Mesendoderm (in vitro differentiated cells): ENCODE data around the gene LASP1. TPM values are rescaled to one million over a fixed set of nuclear protein-coding genes. Genes with fewer than 3 reads are reported as not detected.
A peak's percentile ranks its signal among the peaks of the same experiment; 100 is the strongest.

Experiments used
- DNase-seq: peaks from one replicate; pipeline ENCODE4 v3.0.0; 2013
- H2AK5ac ChIP-seq: 2 replicates; pipeline ENCODE4 v1.6.1; 2013; ENCODE audit warnings: low read length, inconsistent platforms
- H2BK120ac ChIP-seq: 2 replicates; pipeline ENCODE4 v1.6.1; 2013; ENCODE audit warnings: low read depth, mild to moderate bottlenecking, low read length, moderate library complexity, mixed read lengths
- H2BK15ac ChIP-seq: replicated peaks from 2 replicates; pipeline ENCODE4 v1.6.1; 2013; ENCODE audit warnings: low read depth, mild to moderate bottlenecking, moderate library complexity
- H2BK5ac ChIP-seq: 2 replicates; pipeline ENCODE4 v1.6.1; 2013; ENCODE audit warnings: low read length, inconsistent platforms
- H3K18ac ChIP-seq: 2 replicates; pipeline ENCODE4 v1.6.1; 2013; ENCODE audit warnings: mild to moderate bottlenecking, low read length, mixed read lengths
- H3K23ac ChIP-seq: one replicate; pipeline ENCODE4 v1.6.1; 2013; ENCODE audit warnings: low read length
- H3K27ac ChIP-seq: 2 replicates; pipeline ENCODE4 v1.5.1; 2013; ENCODE audit warnings: low read depth, mild to moderate bottlenecking, inconsistent platforms, low read length, moderate library complexity
- H3K27me3 ChIP-seq: 2 replicates; pipeline ENCODE4 v1.6.1; 2013; ENCODE audit warnings: low read length, control low read depth, mild to moderate bottlenecking, inconsistent platforms; ENCODE audit not compliant: insufficient read depth, poor library complexity
- H3K36me3 ChIP-seq: 2 replicates; pipeline ENCODE4 v1.6.1; 2013; ENCODE audit warnings: low read length, inconsistent platforms; ENCODE audit not compliant: control insufficient read depth, insufficient read depth
- H3K4ac ChIP-seq: one replicate; pipeline ENCODE4 v1.6.1; 2013; ENCODE audit warnings: low read depth, mild to moderate bottlenecking, low read length, moderate library complexity
- H3K4me1 ChIP-seq: 2 replicates; pipeline ENCODE4 v1.6.1; 2013; ENCODE audit warnings: low read depth, low read length, inconsistent platforms; ENCODE audit not compliant: control insufficient read depth
- H3K4me2 ChIP-seq: 2 replicates; pipeline ENCODE4 v1.6.1; 2013; ENCODE audit warnings: low read length
- H3K4me3 ChIP-seq: 2 replicates; pipeline ENCODE4 v1.5.1; 2013; ENCODE audit warnings: mild to moderate bottlenecking, low read length
- H3K56ac ChIP-seq: one replicate; pipeline ENCODE4 v1.6.1; 2013; ENCODE audit warnings: low read length
- H3K79me1 ChIP-seq: 2 replicates; pipeline ENCODE4 v1.6.1; 2013; ENCODE audit warnings: low read length, inconsistent platforms
- H3K79me2 ChIP-seq: 2 replicates; pipeline ENCODE4 v1.6.1; 2013; ENCODE audit warnings: mild to moderate bottlenecking, low read length; ENCODE audit not compliant: control insufficient read depth, insufficient read depth
- H3K9ac ChIP-seq: 2 replicates; pipeline ENCODE4 v1.6.1; 2013; ENCODE audit warnings: low read length, inconsistent platforms
- H4K5ac ChIP-seq: one replicate; pipeline ENCODE4 v1.6.1; 2013; ENCODE audit warnings: low read length
- H4K8ac ChIP-seq: one replicate; pipeline ENCODE4 v1.6.1; 2013; ENCODE audit warnings: low read depth, mild to moderate bottlenecking, control low read depth, low read length, moderate library complexity
- WGBS: extraction: QIAGEN DNeasy Blood & Tissue Kit; methylation state at CpG from one replicate; pipeline ENCODE4 v1.1.7; 2013; ENCODE audit warnings: low lambda C conversion rate, missing lambda C conversion rate; ENCODE audit not compliant: insufficient coverage; ENCODE audit errors: extremely low coverage; 5-methylcytosine and 5-hydroxymethylcytosine counted together
- polyA plus RNA-seq, 2 experiments: library from polyadenylated mRNA; stranded (reverse); fragments of 200-250 nt; gene quantifications; one replicate each; pipeline ENCODE4 v1.2.3, GENCODE V29; 2013

Gene LASP1, protein sequence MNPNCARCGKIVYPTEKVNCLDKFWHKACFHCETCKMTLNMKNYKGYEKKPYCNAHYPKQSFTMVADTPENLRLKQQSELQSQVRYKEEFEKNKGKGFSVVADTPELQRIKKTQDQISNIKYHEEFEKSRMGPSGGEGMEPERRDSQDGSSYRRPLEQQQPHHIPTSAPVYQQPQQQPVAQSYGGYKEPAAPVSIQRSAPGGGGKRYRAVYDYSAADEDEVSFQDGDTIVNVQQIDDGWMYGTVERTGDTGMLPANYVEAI
- polyA plus RNA-seq (2013, experiment 1 of 2): 160 TPM
- 164 TPM for polyA plus RNA-seq (2013, experiment 2 of 2)

- Histone ChIP-seq H2AK5ac (peak within 1 kb of the TSS; percentile 98), H3K27ac (peak within 1 kb of the TSS; percentile 94), H3K79me2 (peaks cover 45% of the 10 kb centered on the region), H3K9ac (peak within 1 kb of the TSS; percentile 99), H3K56ac (peak within 1 kb of the TSS; percentile 99), H4K5ac (peak within 1 kb of the TSS; percentile 72), H3K23ac (peak within 1 kb of the TSS; percentile 99), H3K4me3 (peak within 1 kb of the TSS; percentile 98), H3K4me1 (peaks cover 14% of the 10 kb centered on the region), H3K4ac (peak within 1 kb of the TSS; percentile 98), H3K79me1 (peaks cover 15% of the 10 kb centered on the region), H2BK5ac (peak within 1 kb of the TSS; percentile 92), H4K8ac (no peak within 1 kb of the TSS), H3K4me2 (peak within 1 kb of the TSS; percentile 91), H2BK15ac (peak within 1 kb of the TSS; percentile 41), H2BK120ac (peak within 1 kb of the TSS; percentile 65), H3K27me3 (no peaks in the 10 kb centered on the region), H3K36me3 (no peaks in the 10 kb centered on the region), H3K18ac (peak within 1 kb of the TSS; percentile 96)
- peak; percentile 92 for DNase-seq
- no CpG with 5 or more reads among the region's 73 CpGs for WGBS
Measured at GRCh38 chr17:38869526-38870258, at the start of gene LASP1. TSS of gene LASP1 (plus strand) at chr17:38870058. CDS start at chr17:38870190, 132 bp downstream.

GRCh38 chr17:38824899-38825761, 44.7 kb upstream of the LASP1 start, which contains the start of gene CWC25:
TSS of gene CWC25 (minus strand) at chr17:38825321. CDS start at chr17:38825183, 138 bp downstream.
- peak within 1 kb of the TSS; percentile 74 for H3K4ac ChIP-seq
- H4K8ac ChIP-seq: peak within 1 kb of the TSS; percentile 78
- H3K27me3 ChIP-seq: no peaks in the 10 kb centered on the region
- no peak within 1 kb of the TSS for H2BK15ac ChIP-seq
- H2BK120ac ChIP-seq: peak within 1 kb of the TSS; percentile 1
- peak within 1 kb of the TSS; percentile 98 for H3K23ac ChIP-seq
- peak within 1 kb of the TSS; percentile 42 for H3K18ac ChIP-seq
- peaks cover 13% of the 10 kb centered on the region for H3K79me1 ChIP-seq
- peak within 1 kb of the TSS; percentile 86 for H3K4me3 ChIP-seq
- no peak within 1 kb of the TSS for H2AK5ac ChIP-seq
- peak; percentile 98 for DNase-seq
- H3K27ac ChIP-seq: peak within 1 kb of the TSS; percentile 71
- H3K4me2 ChIP-seq: peak within 1 kb of the TSS; percentile 99
- H3K36me3 ChIP-seq: no peaks in the 10 kb centered on the region
- peak within 1 kb of the TSS; percentile 54 for H4K5ac ChIP-seq
- no CpG with 5 or more reads among the region's 55 CpGs for WGBS
- H2BK5ac ChIP-seq: peak within 1 kb of the TSS; percentile 97
- no peaks in the 10 kb centered on the region for H3K4me1 ChIP-seq
- peak within 1 kb of the TSS; percentile 100 for H3K56ac ChIP-seq
- H3K9ac ChIP-seq: peak within 1 kb of the TSS; percentile 100
- H3K79me2 ChIP-seq: peaks cover 17% of the 10 kb centered on the region

DNA sequence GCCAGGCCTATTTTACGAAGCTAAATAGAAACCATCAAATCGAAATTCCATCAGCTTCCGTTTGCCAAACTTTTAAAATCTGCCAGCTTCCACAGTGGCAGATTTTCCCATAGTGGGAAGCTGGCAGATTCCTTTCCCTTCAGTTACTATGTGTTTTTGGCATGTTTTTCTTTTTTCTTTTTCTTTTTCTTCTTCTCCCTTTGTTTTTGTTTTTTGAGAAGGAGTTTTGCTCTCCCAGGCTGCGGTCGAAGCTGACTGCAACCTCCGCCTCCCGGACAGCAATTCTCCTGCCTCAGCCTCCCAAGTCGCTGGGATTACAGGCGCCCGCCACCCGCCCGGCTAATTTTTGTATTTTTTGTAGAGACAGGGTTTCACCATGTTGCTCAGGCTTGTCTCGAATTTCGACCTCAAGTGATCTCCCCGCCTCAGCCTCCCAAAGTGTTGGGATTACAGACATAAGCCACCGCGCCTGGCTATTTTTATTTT, 44.1 kb upstream of the LASP1 start:
- H3K27me3 ChIP-seq: no peaks in the 10 kb centered on the region
- H3K79me2 ChIP-seq: peaks cover 17% of the 10 kb centered on the region
- H3K27ac ChIP-seq: peak overlapping the region; percentile 71
- no peaks in the 10 kb centered on the region for H3K4me1 ChIP-seq
- H2AK5ac ChIP-seq: no peak overlapping the region
- H4K8ac ChIP-seq: peak overlapping the region; percentile 78
- no peak for DNase-seq
- no peaks in the 10 kb centered on the region for H3K36me3 ChIP-seq
- peak overlapping the region; percentile 74 for H3K4ac ChIP-seq
- H3K56ac ChIP-seq: peak overlapping the region; percentile 100
- peak overlapping the region; percentile 54 for H4K5ac ChIP-seq
- peak overlapping the region; percentile 97 for H2BK5ac ChIP-seq
- no peak overlapping the region for H3K23ac ChIP-seq
- peaks cover 13% of the 10 kb centered on the region for H3K79me1 ChIP-seq
- H2BK120ac ChIP-seq: peak overlapping the region; percentile 1
- peak overlapping the region; percentile 42 for H3K18ac ChIP-seq
- H2BK15ac ChIP-seq: no peak overlapping the region
- WGBS: no CpG with 5 or more reads among the region's 17 CpGs
- no peak overlapping the region for H3K4me3 ChIP-seq
- peak overlapping the region; percentile 100 for H3K9ac ChIP-seq
- H3K4me2 ChIP-seq: peak overlapping the region; percentile 97

- DNase-seq: peak; percentile 38
- peaks cover 6% of the 10 kb centered on the region for H3K36me3 ChIP-seq
- H4K5ac ChIP-seq: no peak overlapping the region
- H2BK5ac ChIP-seq: no peak overlapping the region
- no peak overlapping the region for H3K18ac ChIP-seq
- no peaks in the 10 kb centered on the region for H3K79me2 ChIP-seq
- H4K8ac ChIP-seq: no peak overlapping the region
- no peak overlapping the region for H3K4ac ChIP-seq
- H2BK15ac ChIP-seq: no peak overlapping the region
- H3K4me1 ChIP-seq: no peaks in the 10 kb centered on the region
- H3K27me3 ChIP-seq: no peaks in the 10 kb centered on the region
- no peak overlapping the region for H3K4me2 ChIP-seq
- no CpG with 5 or more reads among the region's 13 CpGs for WGBS
- no peak overlapping the region for H3K23ac ChIP-seq
- no peak overlapping the region for H3K27ac ChIP-seq
- H3K4me3 ChIP-seq: no peak overlapping the region
- H2AK5ac ChIP-seq: no peak overlapping the region
- no peaks in the 10 kb centered on the region for H3K79me1 ChIP-seq
- H2BK120ac ChIP-seq: no peak overlapping the region
- H3K9ac ChIP-seq: no peak overlapping the region
- no peak overlapping the region for H3K56ac ChIP-seq
Measured at GRCh38 chr17:38844261-38844757, 25.5 kb upstream of the LASP1 start.

GRCh38 chr17:38848557-38848891, 21.3 kb upstream of the LASP1 start:
- peaks cover 10% of the 10 kb centered on the region for H3K79me1 ChIP-seq
- peaks cover 27% of the 10 kb centered on the region for H3K36me3 ChIP-seq
- H3K4me2 ChIP-seq: no peak overlapping the region
- no peak overlapping the region for H3K18ac ChIP-seq
- H4K5ac ChIP-seq: no peak overlapping the region
- no peaks in the 10 kb centered on the region for H3K27me3 ChIP-seq
- no peak for DNase-seq
- no peak overlapping the region for H4K8ac ChIP-seq
- H3K27ac ChIP-seq: no peak overlapping the region
- H3K23ac ChIP-seq: no peak overlapping the region
- no peak overlapping the region for H3K56ac ChIP-seq
- H2AK5ac ChIP-seq: no peak overlapping the region
- H3K4me3 ChIP-seq: no peak overlapping the region
- no peak overlapping the region for H2BK5ac ChIP-seq
- H2BK120ac ChIP-seq: no peak overlapping the region
- no peak overlapping the region for H3K9ac ChIP-seq
- peaks cover 34% of the 10 kb centered on the region for H3K79me2 ChIP-seq
- H3K4me1 ChIP-seq: peaks cover 4% of the 10 kb centered on the region
- no peak overlapping the region for H2BK15ac ChIP-seq
- H3K4ac ChIP-seq: no peak overlapping the region
- WGBS: no CpG with 5 or more reads among the region's 1 CpG
